ENCODE measurements around the gene DHX34. TPM values are rescaled to one million over a fixed set of nuclear protein-coding genes. Genes with fewer than 3 reads are reported as not detected.
A peak's percentile ranks its signal among the peaks of the same experiment; 100 is the strongest.
"Not testable (repeated sequence)": the region's sequence is repeated elsewhere in the genome, so short reads cannot be mapped to it uniquely, and the experiment has no call there.

DHX34 gene
- total RNA-seq, 2 donors from 2014 or later, result 5.9 to 6.8 TPM

- intact Hi-C loops (cut with DNase I), result no loop called here
These were observed 8.9 kb downstream of the DHX34 start for GRCh38 chr19:47357788-47358680.

GRCh38 chr19:47358936-47359335 lies 9.8 kb downstream of the DHX34 start:
- intact Hi-C loops (cut with DNase I), result no loop called here
- DNase-seq, result no peak
- no peak for ATAC-seq

More at GRCh38 chr19:47357788-47358680, 8.9 kb downstream of the DHX34 start:
- DNase-seq (no peak), ATAC-seq (no peak)

GRCh38 chr19:47362321-47362720 lies 13.2 kb downstream of the DHX34 start:
- DNase-seq (no peak), ATAC-seq (no peak)
- intact Hi-C loops (cut with DNase I), result no loop called here

- DNase-seq (no peak), ATAC-seq (peak in 1 of 2 donors; percentile 24)
- intact Hi-C loops (cut with DNase I), result no loop called here
These were observed 14.8 kb downstream of the DHX34 start for GRCh38 chr19:47363758-47364531.

- DNase-seq; intact Hi-C loops (cut with DNase I): not testable (repeated sequence)
These were observed 16.3 kb downstream of the DHX34 start for GRCh38 chr19:47365455-47365854.

GRCh38 chr19:47370045-47370611 lies 21.0 kb downstream of the DHX34 start:
- ATAC-seq (peak in 1 of 2 donors; percentile 49), DNase-seq (no peak)
- intact Hi-C loops (cut with DNase I), result no loop called here

More at GRCh38 chr19:47365455-47365854, 16.3 kb downstream of the DHX34 start:
- ATAC-seq, result not testable (repeated sequence)

GRCh38 chr19:47371261-47371660 lies 22.1 kb downstream of the DHX34 start:
- intact Hi-C loops (cut with DNase I), result no loop called here
- DNase-seq (no peak), ATAC-seq (no peak)

- DNase-seq, result no peak
- no peak for ATAC-seq
- intact Hi-C loops (cut with DNase I), result no loop called here
These were observed 23.5 kb downstream of the DHX34 start for GRCh38 chr19:47372603-47373002.

GRCh38 chr19:47373246-47374240 lies 24.4 kb downstream of the DHX34 start:
- no peak for ATAC-seq
- DNase-seq, result no peak
- intact Hi-C loops (cut with DNase I), result no loop called here

- ATAC-seq, result no peak
- intact Hi-C loops (cut with DNase I), result no loop called here
- DNase-seq, result no peak
These were observed 26.0 kb downstream of the DHX34 start for GRCh38 chr19:47374876-47375693.

- no peak for ATAC-seq
- intact Hi-C loops (cut with DNase I), result no loop called here
- no peak for DNase-seq
These were observed 26.8 kb downstream of the DHX34 start for GRCh38 chr19:47375694-47376588.

- ATAC-seq (no peak), DNase-seq (no peak)
- intact Hi-C loops (cut with DNase I), result no loop called here
These were observed 27.6 kb downstream of the DHX34 start for GRCh38 chr19:47376589-47377144.

- intact Hi-C loops (cut with DNase I), result no loop called here
- DNase-seq, result peak; percentile 53
- ATAC-seq, result peak; percentile 86 to 89
These were observed 28.1 kb downstream of the DHX34 start for GRCh38 chr19:47377208-47377701.

- ATAC-seq (peak in 1 of 2 donors; percentile 1), DNase-seq (no peak)
- intact Hi-C loops (cut with DNase I), result no loop called here
These were observed 28.7 kb downstream of the DHX34 start for GRCh38 chr19:47377801-47378200.

GRCh38 chr19:47378246-47378645 lies 29.1 kb downstream of the DHX34 start:
- DNase-seq (no peak), ATAC-seq (no peak)
- intact Hi-C loops (cut with DNase I), result no loop called here

GRCh38 chr19:47379381-47379938 lies 30.3 kb downstream of the DHX34 start:
- intact Hi-C loops (cut with DNase I), result no loop called here
- no peak for DNase-seq
- ATAC-seq, result no peak
